AG20443 (cell line): ENCODE data around the gene CLCN2.
A peak's percentile ranks its signal among the peaks of the same experiment; 100 is the strongest.
"Not testable (repeated sequence)": the region's sequence is repeated elsewhere in the genome, so short reads cannot be mapped to it uniquely, and the experiment has no call there.

ENCODE experiments used
- DNase-seq: peaks from one replicate; pipeline ENCODE4 v3.0.0; 2012; ENCODE audit warnings: low spot score, mixed read lengths

CLCN2 gene

DNA sequence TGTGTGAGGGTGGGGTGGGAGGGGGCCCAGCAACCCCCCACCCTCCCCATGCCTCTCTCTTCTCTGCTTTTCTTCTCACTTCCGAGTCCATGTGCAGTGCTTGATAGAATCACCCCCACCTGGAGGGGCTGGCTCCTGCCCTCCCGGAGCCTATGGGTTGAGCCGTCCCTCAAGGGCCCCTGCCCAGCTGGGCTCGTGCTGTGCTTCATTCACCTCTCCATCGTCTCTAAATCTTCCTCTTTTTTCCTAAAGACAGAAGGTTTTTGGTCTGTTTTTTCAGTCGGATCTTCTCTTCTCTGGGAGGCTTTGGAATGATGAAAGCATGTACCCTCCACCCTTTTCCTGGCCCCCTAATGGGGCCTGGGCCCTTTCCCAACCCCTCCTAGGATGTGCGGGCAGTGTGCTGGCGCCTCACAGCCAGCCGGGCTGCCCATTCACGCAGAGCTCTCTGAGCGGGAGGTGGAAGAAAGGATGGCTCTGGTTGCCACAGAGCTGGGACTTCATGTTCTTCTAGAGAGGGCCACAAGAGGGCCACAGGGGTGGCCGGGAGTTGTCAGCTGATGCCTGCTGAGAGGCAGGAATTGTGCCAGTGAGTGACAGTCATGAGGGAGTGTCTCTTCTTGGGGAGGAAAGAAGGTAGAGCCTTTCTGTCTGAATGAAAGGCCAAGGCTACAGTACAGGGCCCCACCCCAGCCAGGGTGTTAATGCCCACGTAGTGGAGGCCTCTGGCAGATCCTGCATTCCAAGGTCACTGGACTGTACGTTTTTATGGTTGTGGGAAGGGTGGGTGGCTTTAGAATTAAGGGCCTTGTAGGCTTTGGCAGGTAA is 15.9 kb downstream of the CLCN2 start:
- peak; percentile 90 for DNase-seq

DNA sequence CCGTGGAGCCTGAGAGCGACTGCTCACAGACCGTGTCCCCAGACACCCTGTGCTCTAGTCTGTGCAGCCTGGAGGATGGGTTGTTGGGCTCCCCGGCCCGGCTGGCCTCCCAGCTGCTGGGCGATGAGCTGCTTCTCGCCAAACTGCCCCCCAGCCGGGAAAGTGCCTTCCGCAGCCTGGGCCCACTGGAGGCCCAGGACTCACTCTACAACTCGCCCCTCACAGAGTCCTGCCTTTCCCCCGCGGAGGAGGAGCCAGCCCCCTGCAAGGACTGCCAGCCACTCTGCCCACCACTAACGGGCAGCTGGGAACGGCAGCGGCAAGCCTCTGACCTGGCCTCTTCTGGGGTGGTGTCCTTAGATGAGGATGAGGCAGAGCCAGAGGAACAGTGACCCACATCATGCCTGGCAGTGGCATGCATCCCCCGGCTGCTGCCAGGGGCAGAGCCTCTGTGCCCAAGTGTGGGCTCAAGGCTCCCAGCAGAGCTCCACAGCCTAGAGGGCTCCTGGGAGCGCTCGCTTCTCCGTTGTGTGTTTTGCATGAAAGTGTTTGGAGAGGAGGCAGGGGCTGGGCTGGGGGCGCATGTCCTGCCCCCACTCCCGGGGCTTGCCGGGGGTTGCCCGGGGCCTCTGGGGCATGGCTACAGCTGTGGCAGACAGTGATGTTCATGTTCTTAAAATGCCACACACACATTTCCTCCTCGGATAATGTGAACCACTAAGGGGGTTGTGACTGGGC is 16.7 kb downstream of the CLCN2 start:
- no peak for DNase-seq

DNA sequence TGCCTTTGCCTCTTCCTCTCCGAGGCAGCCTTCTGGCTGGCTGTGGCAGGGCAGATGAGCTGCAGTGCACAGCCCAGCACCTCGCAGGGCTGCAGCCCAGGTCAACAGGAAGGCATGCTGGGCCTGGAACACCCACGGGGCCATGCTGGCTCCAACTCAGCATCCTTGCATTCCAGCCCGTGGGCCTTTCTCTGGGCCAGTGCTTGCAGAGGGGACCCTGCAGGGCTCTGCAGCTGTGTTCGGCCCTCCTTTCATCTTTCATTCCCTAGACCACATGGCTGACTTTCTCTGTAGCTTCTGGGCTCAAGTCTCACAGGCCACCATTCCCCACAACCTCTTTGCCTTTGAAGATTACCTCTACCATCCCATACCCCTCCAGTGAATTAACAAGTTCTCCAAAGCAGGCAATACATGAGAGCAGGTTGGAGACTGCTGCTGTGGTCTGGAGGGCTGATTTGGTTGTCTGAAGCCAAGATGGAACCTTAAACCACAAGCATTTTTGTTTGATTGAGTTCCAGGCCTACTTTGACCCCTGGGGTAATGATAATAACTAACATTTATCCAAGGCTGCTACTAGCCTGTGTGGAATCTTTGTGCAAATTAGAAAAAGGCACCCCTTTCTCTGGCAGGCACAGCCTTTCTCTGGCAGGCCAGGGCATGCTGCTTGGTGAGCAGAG is 18.1 kb downstream of the CLCN2 start:
- no peak for DNase-seq

DNA sequence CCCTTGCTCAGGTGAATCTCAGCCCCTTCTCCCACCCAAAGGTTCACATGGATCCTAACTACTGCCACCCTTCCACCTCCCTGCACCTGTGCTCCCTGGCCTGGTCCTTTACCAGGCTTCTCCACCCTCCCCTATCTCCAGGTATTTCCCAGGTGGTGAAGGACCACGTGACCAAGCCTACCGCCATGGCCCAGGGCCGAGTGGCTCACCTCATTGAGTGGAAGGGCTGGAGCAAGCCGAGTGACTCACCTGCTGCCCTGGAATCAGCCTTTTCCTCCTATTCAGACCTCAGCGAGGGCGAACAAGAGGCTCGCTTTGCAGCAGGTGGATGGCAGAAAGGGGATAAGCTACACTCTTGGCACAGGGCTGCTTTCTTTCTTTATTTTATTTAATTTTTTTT is 19.5 kb downstream of the CLCN2 start:
- DNase-seq: no peak

DNA sequence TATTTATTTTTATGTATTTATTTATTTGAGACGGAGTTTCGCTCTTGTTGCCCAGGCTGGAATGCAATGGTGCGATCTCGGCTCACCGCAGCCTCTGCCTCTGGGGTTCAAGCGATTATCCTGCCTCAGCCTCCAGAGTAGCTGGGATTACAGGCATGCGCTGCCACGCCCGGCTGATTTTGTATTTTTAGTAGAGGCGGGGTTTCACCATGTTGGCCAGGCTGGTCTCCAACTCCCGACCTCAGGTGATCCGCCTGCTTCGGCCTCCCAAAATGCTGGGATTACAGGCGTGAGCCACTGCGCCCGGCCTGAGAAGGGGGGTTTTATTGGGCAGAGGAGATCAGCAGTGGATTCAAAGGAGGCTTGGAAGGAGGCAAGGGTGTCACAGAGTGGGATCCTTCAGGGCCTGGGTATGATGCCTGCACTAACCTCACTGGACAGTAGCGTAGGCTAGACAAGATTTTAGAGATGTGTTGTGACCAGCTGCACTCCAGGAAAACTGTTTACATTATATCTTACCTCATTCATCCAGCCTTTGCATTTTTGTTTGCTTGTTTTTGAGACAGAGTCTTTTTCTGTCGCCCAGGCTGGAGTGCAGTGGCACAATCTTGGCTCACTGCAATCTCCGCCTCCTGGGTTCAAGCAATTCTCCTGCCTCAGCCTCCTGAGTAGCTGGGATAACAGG is 21.8 kb downstream of the CLCN2 start:
- not testable (repeated sequence) for DNase-seq

DNA sequence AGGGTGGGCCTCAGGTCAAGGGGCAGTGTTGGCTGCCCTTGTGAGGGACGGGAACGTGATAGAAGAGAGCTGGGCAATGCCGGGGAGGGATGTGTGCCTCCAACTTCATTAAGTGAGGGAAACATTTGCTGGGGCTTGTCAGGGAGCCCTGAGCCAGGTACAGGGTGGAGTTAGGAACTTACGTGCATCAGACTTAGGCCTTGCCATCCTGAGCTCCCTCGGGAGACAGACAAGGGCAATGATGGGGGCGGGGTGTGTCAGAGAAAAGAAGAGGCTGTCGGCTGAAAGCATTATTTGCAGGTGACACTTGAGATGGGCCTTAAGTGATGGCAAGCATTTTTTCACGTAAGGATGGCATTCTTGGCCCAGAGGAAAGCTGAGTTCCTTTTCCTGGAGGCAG is 22.4 kb downstream of the CLCN2 start:
- DNase-seq: no peak

DNA sequence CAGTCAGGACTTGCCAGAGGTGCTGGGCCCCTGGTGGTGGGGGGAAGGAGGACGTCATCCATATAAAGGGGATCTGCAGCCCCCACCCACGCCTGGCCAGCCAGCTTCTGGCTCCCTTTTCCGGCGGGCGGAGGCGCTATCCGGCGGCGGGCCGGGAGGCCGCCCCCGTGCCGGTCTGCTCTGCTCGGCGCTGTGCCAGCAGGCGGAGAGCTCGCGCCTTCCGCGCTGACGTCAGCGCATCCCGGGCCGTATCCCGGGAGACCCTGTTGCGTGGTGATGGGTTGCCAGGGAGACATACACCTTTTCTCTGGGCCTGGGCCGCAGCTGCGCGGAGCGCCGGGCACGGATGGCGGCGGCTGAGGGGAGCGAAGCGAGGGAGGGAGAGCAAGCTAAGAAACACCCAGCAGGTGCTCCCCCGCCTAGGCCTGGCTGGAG is 22.9 kb downstream of the CLCN2 start:
- DNase-seq: peak; percentile 56

DNA sequence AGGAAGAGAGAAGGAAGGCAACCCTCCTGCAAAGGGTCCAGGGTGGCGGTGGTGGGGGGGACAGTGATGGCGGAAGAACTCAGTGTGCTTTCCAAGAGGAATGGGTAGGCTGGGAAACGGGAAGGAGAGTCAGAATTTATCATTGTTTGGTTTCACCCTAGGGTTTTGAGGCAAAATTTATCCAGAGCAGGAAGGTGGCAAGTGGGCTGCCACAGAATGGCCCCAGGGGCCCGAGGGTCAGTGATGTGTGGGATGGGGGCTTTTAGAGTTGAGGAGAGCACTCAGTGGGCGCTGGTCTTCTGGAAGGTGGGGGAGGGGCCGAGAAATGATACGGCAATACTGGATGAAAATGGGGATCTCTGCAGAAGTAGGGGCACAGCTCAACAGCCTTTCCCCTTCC is 23.4 kb downstream of the CLCN2 start:
- DNase-seq: no peak

DNA sequence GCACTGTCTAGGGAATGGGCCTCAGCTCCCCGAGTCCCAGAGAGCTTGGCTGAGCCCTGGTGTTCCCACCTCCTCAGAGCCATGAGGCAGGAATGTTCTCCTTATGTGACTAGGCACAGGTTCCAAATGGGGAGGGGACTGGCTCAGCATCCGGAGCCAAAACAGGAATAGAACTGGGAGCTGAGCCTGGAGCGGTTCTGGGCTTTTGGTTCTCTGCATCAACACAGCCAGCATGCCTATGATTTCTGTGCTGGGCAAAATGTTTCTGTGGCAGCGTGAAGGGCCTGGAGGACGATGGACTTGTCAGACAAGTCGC is 24.0 kb downstream of the CLCN2 start, which contains the start of gene FAM131A:
Gene FAM131A (plus strand): TSS at position 202 of the 316 bp plus-strand sequence. CDS start 31 bp downstream, at position 233.
- DNase-seq: peak; percentile 47

DNA sequence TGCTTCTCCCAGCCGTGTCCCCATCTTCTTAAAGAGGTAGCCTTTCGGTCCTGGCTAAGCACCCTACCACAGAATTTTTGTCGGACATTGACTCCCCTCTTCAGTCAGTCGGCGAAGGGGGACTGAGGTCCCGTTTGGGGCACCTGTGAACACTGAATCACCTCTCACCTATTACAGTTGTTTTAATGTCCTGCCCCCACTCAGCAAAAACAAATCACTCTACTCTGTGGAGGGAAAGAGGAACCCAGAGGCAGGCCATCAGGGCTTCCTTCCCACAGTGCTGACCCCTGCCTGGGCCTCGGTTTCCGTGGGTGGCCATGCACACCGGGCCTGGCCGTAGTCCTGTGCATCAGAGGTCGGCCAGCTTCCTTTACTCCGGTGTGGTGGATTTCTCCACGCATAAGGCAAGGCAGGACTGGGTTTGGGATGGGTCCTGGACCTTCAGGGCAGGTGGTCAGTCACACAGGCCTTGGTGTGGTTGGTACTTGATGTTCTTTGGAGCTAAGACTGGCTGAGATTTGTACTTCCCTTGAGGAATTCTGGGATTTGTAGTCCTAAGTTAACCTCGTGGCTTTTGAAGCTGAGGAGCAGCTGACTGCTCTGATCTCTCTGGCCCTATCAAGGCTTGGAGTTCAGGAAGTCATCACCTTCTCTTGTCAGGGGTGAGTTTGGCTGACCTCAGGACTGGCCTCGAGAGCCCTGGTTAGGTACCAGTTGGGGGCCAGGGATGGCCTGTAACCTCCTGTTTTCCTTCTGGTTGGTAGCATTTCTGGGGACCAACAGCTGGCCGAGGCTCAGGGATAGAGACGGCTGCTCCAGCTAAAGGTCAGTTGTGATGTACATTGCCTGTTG is 24.6 kb downstream of the CLCN2 start:
- DNase-seq: peak; percentile 69

DNA sequence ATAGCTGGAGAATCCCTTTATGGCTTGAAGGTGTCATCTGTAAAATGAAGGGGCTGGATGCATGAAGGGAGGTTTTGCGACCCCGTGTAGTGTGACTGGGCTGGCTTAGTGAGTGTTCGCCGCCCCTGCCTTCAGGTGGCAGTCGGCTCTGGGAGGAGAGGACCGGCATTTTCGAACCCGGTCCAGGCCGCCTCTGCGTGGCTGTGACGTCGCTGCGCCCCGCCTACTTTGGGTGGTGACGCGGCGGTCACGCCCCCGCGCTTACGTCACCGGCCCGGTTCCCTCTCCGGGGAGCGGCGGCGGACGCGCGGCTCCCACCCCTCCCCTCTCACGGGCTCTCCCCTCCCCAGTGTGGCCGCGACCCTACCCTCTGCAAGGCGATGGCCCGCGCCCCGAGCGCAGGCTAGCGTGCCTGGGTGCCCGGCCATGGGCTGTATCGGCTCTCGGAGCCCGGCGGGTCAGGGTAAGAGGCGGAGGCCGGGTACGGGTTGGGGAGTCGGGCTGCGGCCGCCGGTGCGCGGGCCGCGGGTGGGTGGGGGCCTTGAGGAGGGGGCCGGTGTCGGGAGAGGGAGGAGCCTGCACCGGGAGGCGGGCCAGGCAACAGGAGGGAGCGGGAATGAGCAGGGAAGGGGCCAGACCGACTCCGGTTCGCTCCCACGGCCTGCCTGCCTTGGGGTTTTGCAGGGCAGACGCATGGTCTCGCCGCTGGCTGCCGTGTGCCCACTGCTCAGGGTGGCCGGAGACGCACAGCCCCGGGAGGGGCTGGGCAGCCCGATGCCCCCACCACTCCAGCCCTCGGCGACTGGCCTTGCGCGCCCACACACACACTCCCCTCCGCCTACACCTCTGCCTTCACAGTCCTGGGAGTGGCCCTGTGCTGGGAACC is 25.5 kb downstream of the CLCN2 start:
- DNase-seq: peak; percentile 91

DNA sequence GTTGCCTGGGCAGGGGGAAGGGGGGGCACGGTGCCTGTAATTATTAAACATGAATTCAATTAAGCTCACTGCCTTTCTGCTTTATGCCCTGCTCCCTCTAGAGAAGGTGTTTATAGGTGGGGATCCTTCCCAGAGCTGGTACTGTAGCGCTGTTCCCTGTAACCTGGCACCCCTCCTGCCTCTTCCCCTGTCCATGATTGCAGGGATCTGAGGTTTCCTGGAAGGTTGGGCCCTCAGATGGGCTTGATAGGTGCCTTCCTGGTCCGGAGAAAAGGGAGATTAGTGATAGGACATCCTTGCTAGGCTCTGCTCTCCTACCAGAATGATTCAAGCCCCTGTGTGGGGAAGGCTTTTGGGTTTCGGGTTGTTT is 26.1 kb downstream of the CLCN2 start:
- no peak for DNase-seq

DNA sequence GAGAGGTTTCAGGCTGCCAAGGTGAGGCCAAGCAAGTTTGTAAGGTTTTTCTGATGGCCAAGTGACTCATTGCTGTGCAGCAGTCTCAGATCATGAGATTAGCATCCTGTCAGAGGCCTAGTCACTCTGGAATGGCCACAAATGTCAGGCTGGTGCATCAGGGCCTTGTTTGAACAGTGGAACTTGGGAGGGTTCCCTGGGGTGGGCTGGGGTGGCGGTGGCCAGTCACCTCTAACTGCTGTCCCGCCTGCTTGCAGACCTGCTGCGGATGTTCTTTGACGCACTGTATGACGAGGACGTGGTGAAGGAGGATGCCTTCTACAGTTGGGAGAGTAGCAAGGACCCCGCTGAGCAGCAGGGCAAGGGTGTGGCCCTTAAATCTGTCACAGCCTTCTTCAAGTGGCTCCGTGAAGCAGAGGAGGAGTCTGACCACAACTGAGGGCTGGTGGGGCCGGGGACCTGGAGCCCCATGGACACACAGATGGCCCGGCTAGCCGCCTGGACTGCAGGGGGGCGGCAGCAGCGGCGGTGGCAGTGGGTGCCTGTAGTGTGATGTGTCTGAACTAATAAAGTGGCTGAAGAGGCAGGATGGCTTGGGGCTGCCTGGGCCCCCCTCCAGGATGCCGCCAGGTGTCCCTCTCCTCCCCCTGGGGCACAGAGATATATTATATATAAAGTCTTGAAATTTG is 26.8 kb downstream of the CLCN2 start:
- DNase-seq: no peak

DNA sequence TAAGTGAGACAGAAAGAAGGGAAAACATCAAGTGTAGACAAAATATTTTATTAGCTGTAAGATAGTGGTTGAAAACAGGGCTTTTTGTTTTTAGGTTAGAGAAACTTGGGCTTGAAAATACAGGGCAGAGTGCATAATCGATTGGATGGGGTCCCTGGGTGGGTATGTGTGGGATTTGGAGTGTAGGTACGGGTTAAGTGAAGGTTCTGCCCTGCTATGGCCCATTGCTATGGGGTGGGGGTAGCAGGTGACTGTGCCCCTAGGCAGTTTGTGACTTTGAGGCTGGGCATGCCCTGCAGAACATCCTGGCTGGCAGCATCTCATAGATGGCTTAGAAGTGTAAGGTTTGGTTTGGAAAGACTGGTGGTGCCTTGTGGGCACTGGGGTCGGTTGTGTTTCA is 27.7 kb downstream of the CLCN2 start:
- no peak for DNase-seq

DNA sequence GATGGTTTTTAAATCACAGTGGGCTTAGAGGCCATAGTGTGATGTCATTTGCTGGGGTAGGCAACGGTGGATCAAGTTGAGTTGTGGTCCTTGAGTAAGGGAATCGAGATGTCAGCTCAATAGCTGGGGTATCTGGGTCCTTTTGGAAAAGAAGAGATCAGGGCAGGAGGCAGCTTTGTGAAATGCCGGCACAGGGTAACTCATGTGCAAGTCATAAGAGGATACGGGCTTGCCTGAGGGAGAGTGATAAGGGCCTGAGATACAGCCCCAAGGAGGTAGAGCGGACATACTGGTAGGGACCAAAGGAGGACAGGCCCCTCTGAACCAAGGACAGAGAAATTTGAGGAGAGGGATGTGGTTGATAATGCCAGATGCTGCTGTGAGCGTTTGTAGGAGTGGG is 28.2 kb downstream of the CLCN2 start:
- no peak for DNase-seq

DNA sequence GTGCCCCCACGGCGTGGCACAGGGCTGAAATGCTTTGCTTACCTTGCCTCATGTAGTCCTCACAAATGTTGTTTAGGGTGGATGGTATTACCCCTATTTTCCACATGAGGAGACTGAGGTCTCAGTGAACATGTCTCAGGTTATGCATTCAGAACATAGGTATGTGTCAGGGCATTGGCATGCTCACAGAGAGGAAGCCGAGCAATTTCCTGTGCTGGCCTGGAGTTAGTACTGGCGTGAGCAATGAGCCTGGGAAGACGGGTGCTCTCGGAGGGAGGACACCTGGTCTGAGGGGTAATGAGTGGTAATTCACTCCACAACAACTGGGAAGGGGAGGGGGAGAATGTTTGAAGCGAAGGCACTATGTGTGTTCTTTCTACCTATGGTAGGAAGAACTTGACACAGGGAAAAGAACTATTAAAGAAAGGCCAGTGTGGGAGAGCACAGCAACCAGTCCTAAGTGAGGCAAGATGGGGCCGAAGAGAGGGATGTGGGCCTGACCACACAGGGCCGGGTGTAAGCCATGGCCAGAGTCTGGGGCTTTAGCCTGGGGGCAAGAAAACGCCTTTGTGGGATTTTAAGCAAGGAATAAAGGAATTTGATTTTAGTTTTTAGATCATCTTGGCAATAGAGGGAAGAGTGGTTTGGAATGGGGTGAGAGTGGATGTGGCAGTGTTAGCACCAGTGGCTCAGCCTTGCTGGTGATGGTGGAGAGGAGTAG is 28.9 kb downstream of the CLCN2 start:
- peak; percentile 69 for DNase-seq

DNA sequence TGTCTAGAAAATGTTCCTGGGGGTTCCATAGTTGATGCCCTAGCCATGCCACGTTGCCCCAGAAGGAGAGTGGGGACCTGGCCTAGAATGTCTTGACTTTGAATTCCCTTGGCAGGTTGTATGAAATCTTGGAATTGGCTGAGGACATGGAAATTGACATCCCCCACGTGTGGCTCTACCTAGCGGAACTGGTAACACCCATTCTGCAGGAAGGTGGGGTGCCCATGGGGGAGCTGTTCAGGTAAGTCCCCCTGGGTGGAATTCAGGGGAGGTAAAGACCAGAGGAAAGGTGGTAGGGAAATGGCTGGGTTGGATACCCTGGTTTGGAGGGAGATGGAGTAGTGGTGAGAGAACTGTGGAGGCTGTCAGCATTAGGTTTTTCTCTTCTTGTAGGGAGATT is 32.9 kb downstream of the CLCN2 start:
- no peak for DNase-seq

DNA sequence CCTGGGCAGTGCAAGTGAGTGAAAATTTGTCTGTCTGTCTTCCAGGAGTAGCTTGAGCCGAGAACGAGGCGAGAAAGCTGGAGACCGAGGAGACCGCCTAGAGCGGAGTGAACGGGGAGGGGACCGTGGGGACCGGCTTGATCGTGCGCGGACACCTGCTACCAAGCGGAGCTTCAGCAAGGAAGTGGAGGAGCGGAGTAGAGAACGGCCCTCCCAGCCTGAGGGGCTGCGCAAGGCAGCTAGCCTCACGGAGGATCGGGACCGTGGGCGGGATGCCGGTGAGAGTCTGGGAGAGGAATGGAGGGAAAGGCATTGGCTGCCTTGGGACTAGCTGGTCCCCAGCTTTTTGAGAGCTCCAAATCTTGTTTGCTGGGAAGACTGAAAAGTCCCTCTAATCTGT is 34.2 kb downstream of the CLCN2 start:
- DNase-seq: no peak

DNA sequence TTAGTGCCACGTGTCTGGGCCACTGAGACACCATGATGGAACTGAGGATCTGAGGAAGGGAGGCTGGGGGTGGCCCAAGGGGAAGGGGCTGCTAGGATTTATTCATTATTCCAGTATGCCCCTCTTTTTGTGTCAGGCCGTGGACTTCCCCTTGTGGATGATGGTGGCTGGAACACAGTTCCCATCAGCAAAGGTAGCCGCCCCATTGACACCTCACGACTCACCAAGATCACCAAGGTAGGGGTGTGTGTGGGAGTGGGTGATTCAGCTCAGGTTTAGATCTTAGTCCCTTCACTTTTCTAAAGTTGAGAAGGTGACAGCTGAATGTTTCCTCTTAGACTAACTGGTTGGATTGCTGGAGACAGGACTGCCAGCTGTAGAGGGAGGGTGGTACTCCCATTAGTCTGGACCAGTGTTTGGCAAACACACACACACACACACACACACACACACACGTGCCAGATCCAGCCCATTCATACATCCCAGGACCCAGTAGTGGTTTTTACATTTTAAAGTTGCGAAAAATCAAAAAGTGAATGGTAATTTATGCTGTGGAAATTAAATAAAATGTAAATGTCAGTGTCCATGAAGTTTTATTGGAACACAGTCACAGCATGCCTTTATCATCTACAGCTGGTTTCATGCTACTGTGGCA is 35.6 kb downstream of the CLCN2 start:
- DNase-seq: peak; percentile 1
